ENCODE measurements around the gene TNNT3. TPM values are rescaled to one million over a fixed set of nuclear protein-coding genes. Genes with fewer than 3 reads are reported as not detected.

The TNNT3 gene
- polyA plus RNA-seq (2011; rRNA removed) (not detected in 2 replicates), polyA minus RNA-seq (2011; rRNA and poly(A)+ RNA removed) (not detected in 2 replicates)

GRCh38 chr11:1919391-1920127, at the start of gene TNNT3:
Gene TNNT3 (plus strand): TSS chr11:1919703. CDS start chr11:1922875, 3,172 bp downstream.
- H3K27me3 ChIP-seq (ENCODE audit: control insufficient read depth, insufficient read depth, low read length), result peaks cover 21% of the 10 kb centered on the region
- TF ChIP-seq CTCF (IDR thresholded peaks at IDR 0.05; ENCODE audit: low read depth, low read length), result no peak
- ChIA-PET CTCF (interaction anchor here (1.3 kb wide), 1 partner anchor 37 kb away, joined by 5 read pairs; no protein-coding TSS in a partner anchor), POLR2A (no interaction called here)
- no peaks in the 10 kb centered on the region; the same call in 1 of the 2 replicates for H3K9me3 ChIP-seq (ENCODE audit: control insufficient read depth, insufficient read depth, low read length)
- no peak within 1 kb of the TSS for H3K27ac ChIP-seq (ENCODE audit: low read depth, low read length)
- no peak for DNase-seq (ENCODE audit: low read depth, low spot score)
- no peak within 1 kb of the TSS for H3K4me3 ChIP-seq (ENCODE audit: low read depth, low read length)

- no peak for TF ChIP-seq CTCF (IDR thresholded peaks at IDR 0.05; ENCODE audit: low read depth, low read length)
- Histone ChIP-seq H3K27me3 (ENCODE audit: control insufficient read depth, insufficient read depth, low read length) (peaks cover 26% of the 10 kb centered on the region), H3K27ac (ENCODE audit: low read depth, low read length) (no peak overlapping the region), H3K4me3 (ENCODE audit: low read depth, low read length) (no peak overlapping the region), H3K9me3 (ENCODE audit: control insufficient read depth, insufficient read depth, low read length) (peaks cover 3% of the 10 kb centered on the region; the same call in 1 of the 2 replicates)
- POLR2A ChIA-PET, result no interaction called here
- CTCF ChIA-PET, result interaction anchor here (1.1 to 1.8 kb wide), 3 partner anchors 12 to 38 kb away, joined by 4 to 8 read pairs (median 8); no protein-coding TSS in a partner anchor
- no peak for DNase-seq (ENCODE audit: low read depth, low spot score)
These were observed 49.2 kb upstream of the TNNT3 start for GRCh38 chr11:1870326-1870696.

- CTCF ChIA-PET, result interaction anchor here (1.1 to 1.4 kb wide), 2 partner anchors 11 to 39 kb away, joined by 4 to 8 read pairs; no protein-coding TSS in a partner anchor
- Histone ChIP-seq H3K4me3 (ENCODE audit: low read depth, low read length) (no peak overlapping the region), H3K27me3 (ENCODE audit: control insufficient read depth, insufficient read depth, low read length) (peaks cover 26% of the 10 kb centered on the region), H3K27ac (ENCODE audit: low read depth, low read length) (no peak overlapping the region), H3K9me3 (ENCODE audit: control insufficient read depth, insufficient read depth, low read length) (peaks cover 3% of the 10 kb centered on the region; the same call in 1 of the 2 replicates)
- no peak for DNase-seq (ENCODE audit: low read depth, low spot score)
- POLR2A ChIA-PET, result no interaction called here
- no peak for TF ChIP-seq CTCF (IDR thresholded peaks at IDR 0.05; ENCODE audit: low read depth, low read length)
These were observed 48.6 kb upstream of the TNNT3 start for GRCh38 chr11:1870721-1871466.

- Histone ChIP-seq H3K27ac (ENCODE audit: low read depth, low read length) (no peak overlapping the region), H3K9me3 (ENCODE audit: control insufficient read depth, insufficient read depth, low read length) (peaks cover 4% of the 10 kb centered on the region; the same call in 1 of the 2 replicates), H3K27me3 (ENCODE audit: control insufficient read depth, insufficient read depth, low read length) (peaks cover 26% of the 10 kb centered on the region), H3K4me3 (ENCODE audit: low read depth, low read length) (no peak overlapping the region)
- DNase-seq (ENCODE audit: low read depth, low spot score), result no peak
- POLR2A ChIA-PET, result no interaction called here
- no peak for TF ChIP-seq CTCF (IDR thresholded peaks at IDR 0.05; ENCODE audit: low read depth, low read length)
- CTCF ChIA-PET, result interaction anchor here (1.4 kb wide), 1 partner anchor 11 kb away, joined by 8 read pairs; no protein-coding TSS in a partner anchor
These were observed 48.0 kb upstream of the TNNT3 start for GRCh38 chr11:1871531-1871930.

All from AG04450 (cell line).